Ascending aorta (tissue), 2 donors: ENCODE results near the gene GSTO1. TPM values are rescaled to one million over a fixed set of nuclear protein-coding genes. Genes with fewer than 3 reads are reported as not detected.

Source experiments
- DNase-seq, 2 donors: peaks; one replicate each; pipeline ENCODE4 v3.0.0-alpha.2; 2019; ENCODE audit warnings: low spot score in 2 of 2
- H3K27ac ChIP-seq, 2 donors: fragments of 200-600 bp; sonication (generic); one replicate each; pipeline ENCODE4 v1.5.1; 2016 to 2017; ENCODE audit warnings: mild to moderate bottlenecking in 1 of 2
- H3K27me3 ChIP-seq: fragments of 200-600 bp; sonication (generic); one replicate; pipeline ENCODE4 v1.5.1; 2017
- H3K36me3 ChIP-seq, 2 donors: fragments of 200-600 bp; sonication (generic); one replicate each; pipeline ENCODE4 v1.5.1; 2016
- H3K4me1 ChIP-seq, 2 donors: fragments of 200-600 bp; sonication (generic); one replicate each; pipeline ENCODE4 v1.5.1; 2016 to 2017; ENCODE audit warnings: mild to moderate bottlenecking in 1 of 2
- H3K4me3 ChIP-seq, 2 donors: fragments of 200-600 bp; sonication (generic); one replicate each; pipeline ENCODE4 v1.5.1; 2016 to 2017; ENCODE audit warnings: mild to moderate bottlenecking in 1 of 2
- H3K9me3 ChIP-seq, 2 donors: fragments of 200-600 bp; sonication (generic); one replicate each; pipeline ENCODE4 v1.5.1; 2016
- intact Hi-C: fragments of 100-400 bp; cut with DNase I; formaldehyde crosslinking; loops from one replicate; pipeline ENCODE4 v1.15.1; 2023
- total RNA-seq: library from RNA; depleted of rRNA; stranded (reverse); fragments of >200 nt; gene quantifications from one replicate; pipeline ENCODE4 v1.1.0, GENCODE V29; 2016
- TF ChIP-seq, protein P1 (sequence below), 3 experiments: fragments of 200-600 bp in 2 of 3; fragments of 450-650 bp in 1 of 3; sonication (generic) in 2 of 3; IDR thresholded peaks; one replicate each; pipeline ENCODE4 v1.5.1; 2016 to 2019; ENCODE audit warnings: antibody characterized with exemption in 3 of 3, mild to moderate bottlenecking in 1 of 3, moderate library complexity in 1 of 3

GSTO1 gene
- total RNA-seq, 1 donor from 2014 or later: 62.2 TPM

DNA sequence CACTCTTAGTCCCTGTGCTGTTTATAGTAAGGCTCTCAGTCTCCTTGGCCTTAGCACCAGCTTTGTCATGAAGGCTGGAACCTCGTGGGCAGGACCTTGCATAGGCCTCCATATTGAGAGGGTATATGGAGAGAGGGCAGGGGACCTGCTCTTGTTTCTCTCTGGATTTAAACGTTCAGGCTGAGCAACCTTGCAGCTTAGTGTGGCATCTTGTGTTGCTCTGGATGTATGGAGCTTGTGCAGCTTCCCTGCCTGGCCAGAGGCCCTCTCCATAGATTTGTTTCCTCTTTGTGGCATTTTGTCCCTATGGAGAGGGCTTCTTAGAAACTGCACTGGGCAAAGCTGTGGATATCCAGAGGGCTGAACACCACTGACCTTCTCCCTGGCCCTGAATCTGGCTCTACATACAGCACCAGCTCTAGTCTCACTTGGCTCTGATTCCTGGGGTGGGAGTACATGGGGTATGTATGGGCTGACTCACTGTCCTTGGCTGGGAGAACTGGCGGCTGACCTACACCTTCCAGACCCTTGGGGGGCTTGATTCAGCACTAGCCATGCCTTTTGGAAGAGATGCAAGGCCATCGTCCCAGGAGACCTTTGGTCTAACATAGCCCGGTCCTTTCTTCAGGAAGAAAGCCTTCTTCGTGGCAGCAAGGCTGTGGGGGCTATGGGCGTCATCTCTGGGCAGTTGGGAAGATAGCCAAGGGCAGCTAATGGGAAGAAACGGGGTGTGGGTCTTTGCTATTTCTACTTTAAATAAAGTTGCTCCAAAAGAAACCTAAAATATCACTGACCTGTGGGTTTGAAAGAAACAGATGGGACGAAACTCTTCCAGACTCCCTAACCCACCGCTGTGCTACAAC, 53.1 kb downstream of the GSTO1 start:
- TF ChIP-seq, protein P1, sequence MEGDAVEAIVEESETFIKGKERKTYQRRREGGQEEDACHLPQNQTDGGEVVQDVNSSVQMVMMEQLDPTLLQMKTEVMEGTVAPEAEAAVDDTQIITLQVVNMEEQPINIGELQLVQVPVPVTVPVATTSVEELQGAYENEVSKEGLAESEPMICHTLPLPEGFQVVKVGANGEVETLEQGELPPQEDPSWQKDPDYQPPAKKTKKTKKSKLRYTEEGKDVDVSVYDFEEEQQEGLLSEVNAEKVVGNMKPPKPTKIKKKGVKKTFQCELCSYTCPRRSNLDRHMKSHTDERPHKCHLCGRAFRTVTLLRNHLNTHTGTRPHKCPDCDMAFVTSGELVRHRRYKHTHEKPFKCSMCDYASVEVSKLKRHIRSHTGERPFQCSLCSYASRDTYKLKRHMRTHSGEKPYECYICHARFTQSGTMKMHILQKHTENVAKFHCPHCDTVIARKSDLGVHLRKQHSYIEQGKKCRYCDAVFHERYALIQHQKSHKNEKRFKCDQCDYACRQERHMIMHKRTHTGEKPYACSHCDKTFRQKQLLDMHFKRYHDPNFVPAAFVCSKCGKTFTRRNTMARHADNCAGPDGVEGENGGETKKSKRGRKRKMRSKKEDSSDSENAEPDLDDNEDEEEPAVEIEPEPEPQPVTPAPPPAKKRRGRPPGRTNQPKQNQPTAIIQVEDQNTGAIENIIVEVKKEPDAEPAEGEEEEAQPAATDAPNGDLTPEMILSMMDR (IDR thresholded peaks at IDR 0.05): no peak
- H3K4me1 ChIP-seq: peaks cover 0 to 30% of the 10 kb centered on the region in 2 donors
- no peak overlapping the region for H3K4me3 ChIP-seq
- peak in 1 of 2 donors; percentile 63 for DNase-seq
- H3K36me3 ChIP-seq: peaks cover 0 to 14% of the 10 kb centered on the region in 2 donors
- H3K27me3 ChIP-seq: no peaks in the 10 kb centered on the region
- H3K9me3 ChIP-seq: no peaks in the 10 kb centered on the region
- peak overlapping the region; percentile 6 to 81 for H3K27ac ChIP-seq
- intact Hi-C loops: no loop called here

GRCh38 chr10:104308439-104308903, 53.8 kb downstream of the GSTO1 start:
- no peak overlapping the region for H3K4me3 ChIP-seq
- TF ChIP-seq, protein P1 (IDR thresholded peaks at IDR 0.05): no peak
- H3K27ac ChIP-seq: peak overlapping the region in 1 of 2 donors; percentile 81
- H3K36me3 ChIP-seq: peaks cover 6 to 21% of the 10 kb centered on the region in 2 donors
- peaks cover 0 to 30% of the 10 kb centered on the region in 2 donors for H3K4me1 ChIP-seq
- intact Hi-C loops: no loop called here
- H3K9me3 ChIP-seq: no peaks in the 10 kb centered on the region
- no peak for DNase-seq
- H3K27me3 ChIP-seq: no peaks in the 10 kb centered on the region

DNA sequence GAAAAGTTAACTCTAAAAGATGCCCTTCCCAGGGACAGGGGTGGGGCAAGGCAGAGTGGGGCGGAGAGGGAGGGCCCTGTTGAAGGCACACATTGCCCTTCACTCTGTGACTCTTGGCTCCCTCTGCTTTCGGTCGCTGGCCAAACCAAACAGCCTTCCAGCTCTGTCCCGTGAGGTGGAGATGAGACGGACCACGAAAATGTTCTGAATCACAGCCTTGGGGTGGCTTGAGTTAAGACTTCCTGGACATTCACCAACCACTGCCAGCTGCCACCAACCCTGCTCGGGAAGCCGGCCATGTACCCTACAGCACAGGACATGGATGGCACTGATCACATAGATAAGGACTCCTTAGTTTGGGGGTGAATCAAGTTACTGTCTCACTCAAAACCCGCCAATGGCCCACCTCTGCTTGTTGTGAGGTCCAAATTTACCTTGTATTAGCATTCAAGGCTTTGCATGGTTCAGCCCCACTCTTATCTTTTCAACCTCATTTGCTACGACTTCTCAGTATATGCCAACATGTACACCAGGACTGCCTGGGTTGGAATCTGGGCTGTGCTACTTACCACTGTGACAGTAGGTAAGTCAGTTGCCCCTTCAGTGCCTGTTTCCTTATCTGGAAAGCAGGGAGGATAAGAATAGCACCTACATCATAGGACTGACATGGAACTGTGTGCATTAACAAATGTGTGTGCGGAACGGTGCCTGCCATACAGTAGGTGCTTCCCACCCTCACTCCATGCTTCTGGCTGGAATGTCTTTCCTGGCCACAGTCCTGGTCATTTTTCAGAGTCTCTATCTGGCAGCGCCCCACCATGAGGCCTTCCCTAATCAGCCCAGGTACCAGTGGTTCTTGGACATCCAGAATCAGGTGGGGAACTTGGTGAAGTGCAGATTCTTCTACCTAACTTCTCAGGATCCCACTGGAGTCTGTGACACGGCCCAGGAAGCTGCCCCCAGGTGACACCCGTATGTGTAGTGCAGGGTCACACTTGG, 55.6 kb downstream of the GSTO1 start:
- peaks cover 0 to 30% of the 10 kb centered on the region in 2 donors for H3K4me1 ChIP-seq
- peak overlapping the region; percentile 77 to 87 for H3K27ac ChIP-seq
- H3K36me3 ChIP-seq: peaks cover 24 to 39% of the 10 kb centered on the region in 2 donors
- H3K9me3 ChIP-seq: no peaks in the 10 kb centered on the region
- H3K27me3 ChIP-seq: no peaks in the 10 kb centered on the region
- intact Hi-C loops: loop anchor here (1.0 kb wide), 2 partner anchors 10 to 28 kb away; partner anchors contain the start of gene ITPRIP
- TF ChIP-seq, protein P1 (IDR thresholded peaks at IDR 0.05): no peak
- H3K4me3 ChIP-seq: no peak overlapping the region
- DNase-seq: peak; percentile 76 to 97

- TF ChIP-seq, protein P1 (IDR thresholded peaks at IDR 0.05): no peak
- Histone ChIP-seq H3K36me3 (peaks cover 29 to 46% of the 10 kb centered on the region in 2 donors), H3K4me1 (peaks cover 0 to 24% of the 10 kb centered on the region in 2 donors), H3K4me3 (no peak overlapping the region), H3K27me3 (no peaks in the 10 kb centered on the region), H3K27ac (peak overlapping the region; percentile 77 to 87), H3K9me3 (no peaks in the 10 kb centered on the region)
- peak in 1 of 2 donors; percentile 63 for DNase-seq
- intact Hi-C loops: loop anchor here (1.0 kb wide), 1 partner anchor 18 kb away; no protein-coding TSS in a partner anchor
Measured at GRCh38 chr10:104311184-104311720, 56.6 kb downstream of the GSTO1 start.
